ENCODE data around the gene KLF7. TPM values are rescaled to one million over a fixed set of nuclear protein-coding genes. Genes with fewer than 3 reads are reported as not detected.

Gene KLF7
- total and polyA plus RNA-seq, 4 donors = 4.4 to 51.8 (median 22.3) TPM

DNA sequence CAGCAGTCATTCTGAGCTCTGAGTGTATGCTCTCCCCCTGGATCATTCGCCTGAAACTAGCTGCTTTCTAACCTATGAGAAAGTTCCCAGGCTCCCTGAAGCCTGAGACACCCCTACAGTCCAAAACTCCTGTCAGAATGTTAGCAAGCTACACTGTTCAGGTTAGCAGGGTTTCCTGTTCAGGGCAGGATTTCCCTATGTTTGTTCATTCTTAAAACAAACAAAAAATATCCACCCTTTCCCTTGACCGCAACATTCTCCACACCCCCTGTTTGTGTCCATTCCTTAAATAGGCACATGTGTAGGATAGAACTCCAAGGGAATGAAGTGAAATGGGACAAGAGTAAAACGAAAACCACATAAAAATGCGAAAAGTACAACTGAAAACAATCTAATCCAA is 83.1 kb downstream of the KLF7 start:
- TF ChIP-seq, protein P1, sequence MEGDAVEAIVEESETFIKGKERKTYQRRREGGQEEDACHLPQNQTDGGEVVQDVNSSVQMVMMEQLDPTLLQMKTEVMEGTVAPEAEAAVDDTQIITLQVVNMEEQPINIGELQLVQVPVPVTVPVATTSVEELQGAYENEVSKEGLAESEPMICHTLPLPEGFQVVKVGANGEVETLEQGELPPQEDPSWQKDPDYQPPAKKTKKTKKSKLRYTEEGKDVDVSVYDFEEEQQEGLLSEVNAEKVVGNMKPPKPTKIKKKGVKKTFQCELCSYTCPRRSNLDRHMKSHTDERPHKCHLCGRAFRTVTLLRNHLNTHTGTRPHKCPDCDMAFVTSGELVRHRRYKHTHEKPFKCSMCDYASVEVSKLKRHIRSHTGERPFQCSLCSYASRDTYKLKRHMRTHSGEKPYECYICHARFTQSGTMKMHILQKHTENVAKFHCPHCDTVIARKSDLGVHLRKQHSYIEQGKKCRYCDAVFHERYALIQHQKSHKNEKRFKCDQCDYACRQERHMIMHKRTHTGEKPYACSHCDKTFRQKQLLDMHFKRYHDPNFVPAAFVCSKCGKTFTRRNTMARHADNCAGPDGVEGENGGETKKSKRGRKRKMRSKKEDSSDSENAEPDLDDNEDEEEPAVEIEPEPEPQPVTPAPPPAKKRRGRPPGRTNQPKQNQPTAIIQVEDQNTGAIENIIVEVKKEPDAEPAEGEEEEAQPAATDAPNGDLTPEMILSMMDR (IDR thresholded peaks at IDR 0.05; ENCODE audit: control extremely low read depth, extremely low read depth) = no peak
- Histone ChIP-seq H3K36me3 (ENCODE audit: control insufficient read depth in 4 of 4, insufficient read depth in 4 of 4, low read length in 4 of 4) (peaks cover 15 to 45% (median 19%) of the 10 kb centered on the region in 4 donors), H3K27ac (ENCODE audit: low read depth in 1 of 2, low read length in 1 of 2) (peak overlapping the region in 1 of 2 donors; percentile 52), H3K27me3 (ENCODE audit: control insufficient read depth in 3 of 3, insufficient read depth in 3 of 3, low read length in 2 of 3) (no peaks in the 10 kb centered on the region), H3K9me3 (ENCODE audit: control insufficient read depth in 4 of 4, insufficient read depth in 3 of 4, low read length in 3 of 4) (no peaks in the 10 kb centered on the region), H3K4me3 (no peak overlapping the region), H3K4me1 (ENCODE audit: control insufficient read depth in 5 of 5, insufficient read depth in 5 of 5, low read length in 5 of 5) (peaks cover 0 to 29% (median 0%) of the 10 kb centered on the region in 5 donors), H3K9ac (ENCODE audit: insufficient read depth in 1 of 2, low read length in 2 of 2) (no peak overlapping the region)
- 64 to 70% methylated on average over 4 of the region's 4 CpGs for WGBS, 2 donors
- DNase-seq (no peak), ATAC-seq (ENCODE audit: insufficient read depth, low FRiP score) (no peak)

DNA sequence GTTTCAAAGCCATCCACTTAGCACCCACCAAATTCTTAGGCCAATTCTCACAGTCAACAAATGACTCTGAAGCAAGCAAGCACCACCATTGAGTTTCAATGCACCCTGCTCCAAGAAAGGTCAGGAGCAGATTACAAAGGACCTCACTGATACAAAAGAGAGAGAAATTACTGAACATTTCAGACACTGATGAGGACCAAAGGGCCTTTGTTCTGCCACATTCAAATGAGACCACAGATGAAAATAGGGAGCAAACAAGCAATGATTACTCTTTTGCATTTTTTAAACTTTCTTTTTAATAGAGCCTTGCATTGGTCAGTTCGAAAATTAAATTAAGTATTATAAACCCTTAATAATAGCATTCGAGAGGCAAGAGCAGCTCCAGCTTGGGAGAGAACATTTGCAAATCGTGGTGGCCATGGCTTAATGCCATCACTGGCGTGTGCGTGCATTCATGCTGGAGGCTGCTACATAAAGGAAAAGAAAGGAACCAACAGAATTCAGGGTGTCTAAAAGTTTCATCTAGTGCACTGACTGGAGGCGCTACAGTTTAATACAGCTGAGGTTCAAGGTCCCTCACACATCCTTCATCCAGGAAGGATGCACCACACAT is 87.5 kb downstream of the KLF7 start:
- Histone ChIP-seq H3K9me3 (ENCODE audit: control insufficient read depth in 4 of 4, insufficient read depth in 3 of 4, low read length in 3 of 4) (no peaks in the 10 kb centered on the region), H3K4me3 (no peak overlapping the region), H3K9ac (ENCODE audit: insufficient read depth in 1 of 2, low read length in 2 of 2) (no peak overlapping the region), H3K4me1 (ENCODE audit: control insufficient read depth in 5 of 5, insufficient read depth in 5 of 5, low read length in 5 of 5) (peaks cover 0 to 15% (median 7%) of the 10 kb centered on the region in 5 donors), H3K27ac (ENCODE audit: low read depth in 1 of 2, low read length in 1 of 2) (no peak overlapping the region), H3K36me3 (ENCODE audit: control insufficient read depth in 4 of 4, insufficient read depth in 4 of 4, low read length in 4 of 4) (peaks cover 11 to 39% (median 18%) of the 10 kb centered on the region in 4 donors), H3K27me3 (ENCODE audit: control insufficient read depth in 3 of 3, insufficient read depth in 3 of 3, low read length in 2 of 3) (no peaks in the 10 kb centered on the region)
- WGBS, 2 donors = 96 to 98% methylated on average over 6 of the region's 6 CpGs
- TF ChIP-seq, protein P1 (IDR thresholded peaks at IDR 0.05; ENCODE audit: control extremely low read depth, extremely low read depth) = no peak
- no peak for ATAC-seq (ENCODE audit: insufficient read depth, low FRiP score)
- DNase-seq = no peak

DNA sequence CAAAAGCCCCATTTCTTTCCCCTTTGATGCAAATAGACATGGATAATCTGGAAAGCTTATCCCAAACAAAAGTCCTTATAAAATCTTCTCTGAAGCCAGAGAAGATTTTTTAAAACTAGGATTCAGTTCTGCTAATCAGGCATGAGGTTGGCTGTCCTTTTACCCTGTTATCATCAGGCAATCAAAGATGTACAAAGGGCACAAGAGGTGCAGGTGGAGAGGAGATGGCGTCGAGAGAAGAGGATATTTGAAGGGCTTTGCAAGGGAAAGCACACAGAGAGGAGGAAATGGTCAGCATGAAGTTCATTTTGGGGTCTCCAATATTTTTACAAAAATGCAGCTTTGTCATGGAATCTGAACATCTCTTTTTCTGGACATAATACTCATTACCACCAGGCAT is 88.5 kb downstream of the KLF7 start:
- ATAC-seq (ENCODE audit: insufficient read depth, low FRiP score) (no peak), DNase-seq (no peak)
- 95 to 100% methylated on average over 2 of the region's 2 CpGs for WGBS, 2 donors
- H3K4me3 ChIP-seq = no peak overlapping the region
- H3K9me3 ChIP-seq (ENCODE audit: control insufficient read depth in 4 of 4, insufficient read depth in 3 of 4, low read length in 3 of 4) = no peaks in the 10 kb centered on the region
- no peaks in the 10 kb centered on the region for H3K27me3 ChIP-seq (ENCODE audit: control insufficient read depth in 3 of 3, insufficient read depth in 3 of 3, low read length in 2 of 3)
- no peak overlapping the region for H3K9ac ChIP-seq (ENCODE audit: insufficient read depth in 1 of 2, low read length in 2 of 2)
- TF ChIP-seq, protein P1 (IDR thresholded peaks at IDR 0.05; ENCODE audit: control extremely low read depth, extremely low read depth) = no peak
- no peak overlapping the region for H3K27ac ChIP-seq (ENCODE audit: low read depth in 1 of 2, low read length in 1 of 2)
- H3K36me3 ChIP-seq (ENCODE audit: control insufficient read depth in 4 of 4, insufficient read depth in 4 of 4, low read length in 4 of 4) = peaks cover 11 to 35% (median 18%) of the 10 kb centered on the region in 4 donors
- H3K4me1 ChIP-seq (ENCODE audit: control insufficient read depth in 5 of 5, insufficient read depth in 5 of 5, low read length in 5 of 5) = peaks cover 0 to 12% (median 7%) of the 10 kb centered on the region in 5 donors

DNA sequence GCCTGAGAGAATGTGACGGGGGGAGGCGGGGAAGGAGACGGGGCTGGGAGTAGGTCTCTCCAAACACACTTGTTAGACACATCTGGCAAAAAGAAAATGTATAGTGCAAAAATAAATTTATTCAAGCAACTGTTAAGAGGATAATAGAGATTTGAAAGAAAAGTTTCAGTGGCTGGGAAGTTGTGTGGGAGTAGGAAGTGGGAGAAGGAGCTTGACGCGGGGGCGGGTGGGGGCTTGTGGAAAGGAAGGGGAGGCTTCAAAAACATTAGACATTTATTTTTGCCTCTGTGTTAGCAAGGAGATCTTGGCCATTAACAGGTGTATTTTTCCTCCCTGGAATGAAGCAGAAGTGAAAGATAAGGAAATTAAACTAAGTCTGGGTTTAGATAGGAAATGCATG is 90.3 kb downstream of the KLF7 start:
- 75 to 83% methylated on average over 6 of the region's 6 CpGs for WGBS, 2 donors
- H3K36me3 ChIP-seq (ENCODE audit: control insufficient read depth in 4 of 4, insufficient read depth in 4 of 4, low read length in 4 of 4) = peaks cover 7 to 18% (median 10%) of the 10 kb centered on the region in 4 donors
- no peak overlapping the region for H3K27ac ChIP-seq (ENCODE audit: low read depth in 1 of 2, low read length in 1 of 2)
- TF ChIP-seq, protein P1 (IDR thresholded peaks at IDR 0.05; ENCODE audit: control extremely low read depth, extremely low read depth) = no peak
- peaks cover 0 to 12% (median 7%) of the 10 kb centered on the region in 5 donors for H3K4me1 ChIP-seq (ENCODE audit: control insufficient read depth in 5 of 5, insufficient read depth in 5 of 5, low read length in 5 of 5)
- no peak overlapping the region for H3K9ac ChIP-seq (ENCODE audit: insufficient read depth in 1 of 2, low read length in 2 of 2)
- no peak for DNase-seq
- H3K4me3 ChIP-seq = no peak overlapping the region
- no peak for ATAC-seq (ENCODE audit: insufficient read depth, low FRiP score)
- no peaks in the 10 kb centered on the region for H3K9me3 ChIP-seq (ENCODE audit: control insufficient read depth in 4 of 4, insufficient read depth in 3 of 4, low read length in 3 of 4)
- no peaks in the 10 kb centered on the region for H3K27me3 ChIP-seq (ENCODE audit: control insufficient read depth in 3 of 3, insufficient read depth in 3 of 3, low read length in 2 of 3)
